SH-SY5Y (cell line): ENCODE results near the gene KIAA1549.

Source experiments
- GATA2 ChIP-seq: IDR thresholded peaks from 2 replicates; pipeline ENCODE4 v1.6.1; 2011; ENCODE audit warnings: mild to moderate bottlenecking, low read depth, low read length
- GATA3 ChIP-seq: IDR thresholded peaks from 2 replicates; pipeline ENCODE4 v1.6.1; 2011; ENCODE audit warnings: low read depth, mild to moderate bottlenecking, low read length, moderate library complexity

DNA sequence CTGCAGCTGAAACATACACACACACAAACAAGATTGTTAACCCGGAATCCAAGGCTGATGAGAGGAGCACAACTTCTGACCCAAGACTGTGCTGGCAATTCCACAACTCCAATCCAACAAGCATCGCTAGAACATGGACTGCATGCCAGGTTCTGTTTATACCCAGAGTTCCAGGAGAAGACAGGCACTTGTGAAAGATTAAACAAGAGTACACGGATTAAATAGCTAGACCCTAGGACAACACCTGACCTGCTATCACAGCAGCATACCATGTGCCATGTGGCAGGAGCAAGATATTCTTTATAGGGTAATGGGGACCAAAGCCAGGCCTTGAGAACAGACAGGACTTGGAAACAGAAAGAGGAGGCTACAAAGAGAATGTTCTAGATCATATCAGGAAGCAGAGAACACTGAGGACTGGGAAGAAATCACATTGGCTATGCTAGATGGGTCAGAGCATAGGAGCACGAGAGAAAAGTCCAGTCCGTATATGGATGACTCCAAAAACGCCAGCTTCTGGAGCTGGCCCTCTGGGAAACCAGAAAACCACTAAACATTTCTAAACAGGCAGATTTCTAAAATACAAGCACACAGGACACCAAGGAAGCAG, 99.5 kb downstream of the KIAA1549 start:
- no peak for TF ChIP-seq GATA3
- no peak for TF ChIP-seq GATA2
